ENCODE results near the gene PEF1.

The PEF1 gene

GRCh38 chr1:31581821-31582810 lies 62.6 kb downstream of the PEF1 start:
- DNase-seq: no peak

- DNase-seq: no peak
These were observed 63.6 kb downstream of the PEF1 start for GRCh38 chr1:31580891-31581603.

GRCh38 chr1:31580513-31580870 lies 64.2 kb downstream of the PEF1 start:
- DNase-seq: no peak
